ENCODE measurements around the gene CTNNBL1. TPM values are rescaled to one million over a fixed set of nuclear protein-coding genes. Genes with fewer than 3 reads are reported as not detected.

The CTNNBL1 gene
- total RNA-seq, 1 experiment from 2014 or later: 71.2 TPM

DNA sequence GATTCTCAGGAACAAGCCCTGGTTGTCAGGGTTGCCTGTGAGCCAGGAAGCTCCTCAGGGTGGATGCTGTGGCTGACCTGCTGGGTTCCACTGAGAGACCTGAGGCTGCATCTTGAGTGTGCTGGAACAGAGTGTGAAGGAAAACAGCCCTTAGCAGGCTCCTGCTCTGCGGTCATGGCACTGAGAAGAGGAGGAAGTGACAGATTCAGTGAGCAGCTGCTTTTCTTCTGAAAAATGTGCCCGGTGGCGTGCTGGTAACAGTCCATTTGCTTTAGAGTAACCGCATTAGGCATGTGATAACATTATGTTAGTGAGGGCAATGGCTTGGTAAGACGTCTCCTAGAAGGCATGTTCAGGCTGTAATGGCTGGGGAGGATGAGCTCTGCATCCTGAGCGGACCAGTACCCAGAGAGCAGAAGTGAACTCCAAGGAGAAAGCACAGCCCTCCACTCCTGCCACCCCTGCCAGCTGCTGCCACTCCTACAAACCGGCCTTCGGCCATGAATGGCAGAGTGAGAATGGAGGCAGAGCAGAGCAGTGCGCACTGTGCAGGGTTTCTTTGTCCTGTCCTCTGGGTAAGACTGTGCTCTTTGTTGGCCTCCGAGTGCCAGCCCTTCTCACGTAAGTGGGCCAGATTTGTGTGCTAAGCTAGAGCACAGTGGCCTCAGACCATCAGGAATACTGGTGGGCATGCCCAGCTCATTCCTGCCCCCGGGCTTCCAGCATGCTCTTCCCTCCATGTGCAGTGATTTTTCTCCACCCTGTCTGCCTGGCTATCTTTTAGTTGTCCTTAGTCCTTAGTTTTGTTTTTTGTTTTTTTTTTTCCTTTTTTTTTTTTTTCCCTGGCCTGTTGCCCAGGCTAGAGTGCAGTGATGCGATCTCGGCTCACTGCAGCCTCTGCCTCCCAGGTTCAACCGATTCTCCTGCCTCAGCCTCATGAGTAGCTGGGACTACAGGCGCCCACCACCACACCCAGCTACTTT, 111.0 kb downstream of the CTNNBL1 start:
- Histone ChIP-seq H3K27me3 (ENCODE audit: control insufficient read depth, insufficient read depth, low read length) (no peaks in the 10 kb centered on the region), H3K36me3 (ENCODE audit: control insufficient read depth, insufficient read depth, low read length) (no peaks in the 10 kb centered on the region; the same call in 1 of the 2 replicates), H3K9me3 (ENCODE audit: control insufficient read depth, insufficient read depth, low read depth, low read length) (no peaks in the 10 kb centered on the region), H3K4me3 (ENCODE audit: low read depth in 2 of 2, low read length in 2 of 2) (no peak overlapping the region), H3K4me1 (ENCODE audit: control insufficient read depth, insufficient read depth, low read length) (no peaks in the 10 kb centered on the region), H3K27ac (ENCODE audit: low read length) (no peak overlapping the region)
- TF ChIP-seq SIN3A (IDR thresholded peaks at IDR 0.05; ENCODE audit: borderline replicate concordance, insufficient read depth, low read depth, low read length): no peak
- no peak for TF ChIP-seq REST (IDR thresholded peaks at IDR 0.05; ENCODE audit: insufficient read depth in 1 of 2, low read depth in 2 of 2, low read length in 1 of 2)
- no peak for TF ChIP-seq CTCF (IDR thresholded peaks at IDR 0.05)
- TF ChIP-seq TCF7L2 (IDR thresholded peaks at IDR 0.05; ENCODE audit: low read depth, low read length): no peak
- TF ChIP-seq POLR2AphosphoS5 (IDR thresholded peaks at IDR 0.05; ENCODE audit: low read depth, low read length): no peak
- POLR2A ChIA-PET: no interaction called here
- intact Hi-C loops (cut with micrococcal nuclease; ENCODE audit: unreplicated experiment) (no loop called here), in situ Hi-C loops (cut with HindIII; ENCODE audit: low pct_unique_long_range_greater_than_20kb, low sequenced_read_pairs) (no loop called here)
- CTCF ChIA-PET: interaction anchor here (0.7 kb wide), 1 partner anchor 164 kb away, joined by 7 read pairs; no protein-coding TSS in a partner anchor
- no peak for DNase-seq (ENCODE audit: low read depth, low spot score)
- no peak for ATAC-seq
- BruUV-seq (replicated peaks): no TSS peak

DNA sequence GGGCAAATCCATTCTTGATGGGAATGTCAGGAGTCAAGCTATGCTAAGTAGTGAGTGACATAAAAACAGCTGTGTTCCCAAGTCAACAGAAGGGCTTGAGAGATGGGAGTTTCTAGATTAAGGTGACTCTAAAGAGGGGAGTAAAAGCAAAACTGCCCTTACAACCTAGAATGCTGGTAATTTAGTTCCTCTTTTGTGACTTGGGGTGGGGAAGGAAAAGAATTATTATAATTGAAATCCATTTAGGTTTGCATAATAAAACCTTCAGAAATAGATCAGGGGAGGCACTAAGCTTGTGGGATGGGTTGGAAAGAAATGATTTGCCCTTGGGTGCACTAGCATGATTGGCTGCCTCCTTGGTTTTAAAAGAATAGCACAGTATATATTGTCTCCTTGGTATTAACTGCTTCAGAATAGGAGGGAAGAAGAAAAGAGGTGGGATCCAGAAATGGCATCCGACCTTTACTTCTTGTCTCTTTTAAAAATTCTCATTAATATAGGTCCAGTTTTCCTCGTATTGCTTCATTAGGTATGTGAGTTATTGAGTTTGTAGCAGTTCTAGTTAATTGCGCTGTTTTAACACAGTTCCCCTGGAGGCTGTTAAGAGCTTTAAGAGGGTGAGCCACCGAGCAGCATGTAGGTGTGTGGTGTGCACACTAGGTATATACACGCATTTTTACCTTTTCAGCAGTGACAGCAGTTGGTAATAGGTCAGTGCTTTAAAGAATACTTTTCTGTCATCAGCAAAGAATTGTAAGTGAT, 113.8 kb downstream of the CTNNBL1 start:
- CTCF ChIA-PET: interaction anchor here (0.7 kb wide), 1 partner anchor 864 kb away, joined by 4 read pairs; no protein-coding TSS in a partner anchor
- intact Hi-C loops (cut with micrococcal nuclease; ENCODE audit: unreplicated experiment): no loop called here
- no peaks in the 10 kb centered on the region; the same call in 1 of the 2 replicates for H3K36me3 ChIP-seq (ENCODE audit: control insufficient read depth, insufficient read depth, low read length)
- no peaks in the 10 kb centered on the region for H3K27me3 ChIP-seq (ENCODE audit: control insufficient read depth, insufficient read depth, low read length)
- TF ChIP-seq TCF7L2 (IDR thresholded peaks at IDR 0.05; ENCODE audit: low read depth, low read length) (no peak), CTCF (IDR thresholded peaks at IDR 0.05) (no peak), POLR2AphosphoS5 (IDR thresholded peaks at IDR 0.05; ENCODE audit: low read depth, low read length) (no peak), REST (IDR thresholded peaks at IDR 0.05; ENCODE audit: insufficient read depth in 1 of 2, low read depth in 2 of 2, low read length in 1 of 2) (no peak), SIN3A (IDR thresholded peaks at IDR 0.05; ENCODE audit: borderline replicate concordance, insufficient read depth, low read depth, low read length) (no peak)
- no TSS peak for BruUV-seq (replicated peaks)
- DNase-seq (ENCODE audit: low read depth, low spot score) (no peak), ATAC-seq (no peak)
- POLR2A ChIA-PET: no interaction called here
- no peaks in the 10 kb centered on the region for H3K9me3 ChIP-seq (ENCODE audit: control insufficient read depth, insufficient read depth, low read depth, low read length)
- H3K4me3 ChIP-seq (ENCODE audit: low read depth in 2 of 2, low read length in 2 of 2): no peak overlapping the region
- H3K27ac ChIP-seq (ENCODE audit: low read length): no peak overlapping the region
- in situ Hi-C loops (cut with HindIII; ENCODE audit: low pct_unique_long_range_greater_than_20kb, low sequenced_read_pairs): no loop called here
- H3K4me1 ChIP-seq (ENCODE audit: control insufficient read depth, insufficient read depth, low read length): no peaks in the 10 kb centered on the region

Data from Panc1 (cell line).